H1 (cell line): ENCODE data around the gene CPT1A. TPM values are rescaled to one million over a fixed set of nuclear protein-coding genes. Genes with fewer than 3 reads are reported as not detected.

ENCODE experiments used
- CTCF ChIA-PET: fragments of 300-600 bp; sonication (Branson Sonifier 250); formaldehyde crosslinking; loops from one replicate; lab custom pipeline; 2021; ENCODE audit not compliant: partially characterized antibody; lab: Charles Lee
- POLR2A ChIA-PET: fragments of 300-600 bp; sonication (Branson Sonifier 250); formaldehyde crosslinking; loops from one replicate; lab custom pipeline; 2021; ENCODE audit warnings: inconsistent platforms; ENCODE audit not compliant: partially characterized antibody; lab: Charles Lee
- DNase-seq, 2 experiments: peaks; one replicate each; pipeline versions ENCODE4 v3.0.0 to v3.0.0-alpha.2; 2010 to 2022; ENCODE audit warnings: low spot score in 2 of 2, low read depth in 1 of 2, mixed read lengths in 1 of 2
- FAIRE-seq: peaks from 2 replicates; lab custom pipeline; 2011; peaks lifted over from hg19 to GRCh38; lab: Jason Lieb, UNC
- H2AFZ ChIP-seq: 2 replicates; pipeline ENCODE4 v1.8.1; 2012; ENCODE audit warnings: low read length, inconsistent platforms
- H2AK5ac ChIP-seq: 2 replicates; pipeline ENCODE4 v1.6.1; 2013; ENCODE audit warnings: low read depth, low read length
- H2BK120ac ChIP-seq: replicated peaks from 2 replicates; pipeline ENCODE3; 2013; ENCODE audit warnings: low read depth, low read length, inconsistent platforms
- H2BK12ac ChIP-seq: 2 replicates; pipeline ENCODE4 v1.6.1; 2013; ENCODE audit warnings: low read depth, low read length
- H2BK15ac ChIP-seq: 2 replicates; pipeline ENCODE4 v1.6.1; 2013; ENCODE audit warnings: low read length
- H2BK20ac ChIP-seq: 2 replicates; pipeline ENCODE4 v1.6.1; 2013; ENCODE audit warnings: low read length
- H2BK5ac ChIP-seq: 2 replicates; pipeline ENCODE4 v1.6.1; 2013; ENCODE audit warnings: low read depth, low read length
- H3K14ac ChIP-seq: 2 replicates; pipeline ENCODE4 v1.6.1; 2013; ENCODE audit warnings: inconsistent platforms; ENCODE audit not compliant: insufficient read length
- H3K18ac ChIP-seq: 2 replicates; pipeline ENCODE4 v1.6.1; 2013; ENCODE audit warnings: low read length; ENCODE audit errors: extremely low read depth
- H3K23ac ChIP-seq: 2 replicates; pipeline ENCODE4 v1.6.1; 2013; ENCODE audit warnings: inconsistent platforms; ENCODE audit not compliant: insufficient read length
- H3K23me2 ChIP-seq: 2 replicates; pipeline ENCODE4 v1.6.1; 2013; ENCODE audit warnings: low read depth, low read length
- H3K27ac ChIP-seq: 2 replicates; pipeline ENCODE4 v1.6.1; 2011; ENCODE audit warnings: low read depth, low read length, inconsistent platforms
- H3K27me3 ChIP-seq, 4 experiments: replicated peaks in 1 of 4; 1 replicate in 1 of 4; 2 replicates in 3 of 4; pipeline versions ENCODE4 v1.6.1 to v1.8.1; 2011 to 2013; ENCODE audit warnings: low read length in 3 of 4, mild to moderate bottlenecking in 3 of 4, inconsistent platforms in 2 of 4, mixed read lengths in 2 of 4, moderate library complexity in 1 of 4; ENCODE audit not compliant: control insufficient read depth in 3 of 4, insufficient read depth in 3 of 4; ENCODE audit errors: extremely low read depth in 1 of 4
- H3K36me3 ChIP-seq, 4 experiments: 2 replicates each; pipeline versions ENCODE4 v1.6.1 to v1.8.1; 2011 to 2013; ENCODE audit warnings: mild to moderate bottlenecking in 4 of 4, low read length in 3 of 4, moderate library complexity in 2 of 4, control low read depth in 1 of 4, inconsistent platforms in 1 of 4; ENCODE audit not compliant: insufficient read depth in 4 of 4, control insufficient read depth in 2 of 4
- H3K4ac ChIP-seq: replicated peaks from 2 replicates; pipeline ENCODE3; 2013; ENCODE audit warnings: low read length, low read depth, mixed read lengths, inconsistent platforms; ENCODE audit not compliant: insufficient read length
- H3K4me1 ChIP-seq, 4 experiments: replicated peaks in 1 of 4; 1 replicate in 1 of 4; 2 replicates in 3 of 4; pipeline versions ENCODE4 v1.6.1 to v1.8.1; 2011 to 2013; ENCODE audit warnings: low read length in 3 of 4, inconsistent platforms in 2 of 4, mixed read lengths in 1 of 4; ENCODE audit not compliant: insufficient read depth in 4 of 4, control insufficient read depth in 3 of 4
- H3K4me2 ChIP-seq, 2 experiments: 2 replicates each; pipeline versions ENCODE4 v1.6.1 to v1.8.1; 2011 to 2013; ENCODE audit warnings: low read depth in 2 of 2, low read length in 2 of 2, control low read depth in 1 of 2, inconsistent platforms in 1 of 2, mild to moderate bottlenecking in 1 of 2; ENCODE audit not compliant: insufficient read depth in 1 of 2
- H3K4me3 ChIP-seq, 4 experiments: fragments of 200-600, 300-600 bp in 1 of 4; sonication (generic), shearing (Covaris generic), sonication (Bioruptor Twin) in 1 of 4; 2 replicates each; pipeline versions ENCODE4 v1.5.1 to v1.8.1; 2011 to 2016; ENCODE audit warnings: low read length in 4 of 4, low read depth in 3 of 4, control low read depth in 2 of 4, inconsistent platforms in 2 of 4, mild to moderate bottlenecking in 2 of 4, mixed read lengths in 1 of 4, moderate library complexity in 1 of 4; ENCODE audit not compliant: insufficient read depth in 2 of 4; ENCODE audit errors: extremely low read depth in 1 of 4
- H3K56ac ChIP-seq: replicated peaks from 2 replicates; pipeline ENCODE3; 2013; ENCODE audit warnings: low read depth, mild to moderate bottlenecking, mixed read lengths, low read length, inconsistent platforms; ENCODE audit not compliant: insufficient read length
- H3K79me1 ChIP-seq: 2 replicates; pipeline ENCODE4 v1.6.1; 2013; ENCODE audit warnings: low read depth, low read length, control low read depth
- H3K79me2 ChIP-seq, 2 experiments: 2 replicates each; pipeline versions ENCODE4 v1.6.1 to v1.8.1; 2012 to 2013; ENCODE audit warnings: low read length in 2 of 2, mild to moderate bottlenecking in 2 of 2, inconsistent platforms in 1 of 2; ENCODE audit not compliant: insufficient read depth in 2 of 2, control insufficient read depth in 1 of 2
- H3K9ac ChIP-seq, 4 experiments: replicated peaks in 1 of 4; 1 replicate in 1 of 4; 2 replicates in 3 of 4; pipeline versions ENCODE4 v1.6.1 to v1.8.1; 2011 to 2013; ENCODE audit warnings: low read depth in 3 of 4, low read length in 3 of 4, control low read depth in 2 of 4, mild to moderate bottlenecking in 2 of 4, moderate library complexity in 2 of 4, inconsistent platforms in 1 of 4; ENCODE audit errors: extremely low read depth in 1 of 4
- H3K9me3 ChIP-seq, 2 experiments: 2 replicates each; pipeline versions ENCODE4 v1.6.1 to v1.8.1; 2012 to 2013; ENCODE audit warnings: mild to moderate bottlenecking in 2 of 2, moderate library complexity in 2 of 2, control low read depth in 1 of 2, inconsistent platforms in 1 of 2, low read depth in 1 of 2, low read length in 1 of 2, mixed read lengths in 1 of 2; ENCODE audit not compliant: insufficient read depth in 2 of 2
- H4K20me1 ChIP-seq, 2 experiments: replicated peaks in 1 of 2; 2 replicates each; pipeline versions ENCODE3 to v1.8.1; 2011 to 2013; ENCODE audit warnings: inconsistent platforms in 2 of 2, low read length in 2 of 2, mild to moderate bottlenecking in 1 of 2; ENCODE audit not compliant: insufficient read depth in 2 of 2, control insufficient read depth in 1 of 2
- H4K5ac ChIP-seq: 2 replicates; pipeline ENCODE4 v1.6.1; 2013; ENCODE audit warnings: low read length, low read depth, mixed read lengths, inconsistent platforms; ENCODE audit not compliant: insufficient read length
- H4K8ac ChIP-seq: 2 replicates; pipeline ENCODE4 v1.8.0; 2013; ENCODE audit warnings: mild to moderate bottlenecking, moderate library complexity, low read length, inconsistent platforms; ENCODE audit not compliant: insufficient read depth; ENCODE audit errors: extremely low read depth
- H4K91ac ChIP-seq: replicated peaks from 2 replicates; pipeline ENCODE3; 2013; ENCODE audit warnings: low read length, mixed read lengths, inconsistent platforms; ENCODE audit not compliant: insufficient read length
- EZH2 ChIP-seq: fragments of 200-600 bp; sonication (generic); IDR thresholded peaks from 2 replicates; pipeline ENCODE4 v1.7.1; 2012; ENCODE audit warnings: low read depth, mild to moderate bottlenecking, moderate library complexity, low read length, inconsistent platforms; ENCODE audit not compliant: severe bottlenecking
- HDAC6 ChIP-seq: IDR thresholded peaks from one replicate; pipeline ENCODE4 v1.7.1; 2012; ENCODE audit warnings: low read depth, mild to moderate bottlenecking, inconsistent platforms, low read length, moderate library complexity
- JUN ChIP-seq: IDR thresholded peaks from 2 replicates; pipeline ENCODE4 v1.6.1; 2011; ENCODE audit warnings: low read depth, mild to moderate bottlenecking, improper control_type of control experiment, low read length
- KDM4A ChIP-seq: IDR thresholded peaks from one replicate; pipeline ENCODE4 v1.7.1; 2012; ENCODE audit warnings: low read depth, mild to moderate bottlenecking, moderate library complexity, low read length, inconsistent platforms; ENCODE audit not compliant: severe bottlenecking
- MAFK ChIP-seq: IDR thresholded peaks from 2 replicates; pipeline ENCODE4 v1.6.1; 2012; ENCODE audit warnings: low read depth, mild to moderate bottlenecking, improper control_type of control experiment, low read length
- SIN3A ChIP-seq, 2 experiments: IDR thresholded peaks in 1 of 2; conservative IDR thresholded peaks in 1 of 2; 2 replicates each; pipeline ENCODE4 v1.6.1; 2011 to 2012; ENCODE audit warnings: low read length in 2 of 2, improper control_type of control experiment in 1 of 2, low read depth in 1 of 2, mild to moderate bottlenecking in 1 of 2
- SIRT6 ChIP-seq: IDR thresholded peaks from one replicate; pipeline ENCODE4 v1.7.1; 2012; ENCODE audit warnings: low read length, inconsistent platforms
- SUZ12 ChIP-seq: fragments of 200-600 bp; sonication (generic); IDR thresholded peaks from 2 replicates; pipeline ENCODE4 v1.6.1; 2012; ENCODE audit warnings: mild to moderate bottlenecking, inconsistent platforms, low read length, moderate library complexity, mixed read lengths
- TAF1 ChIP-seq: IDR thresholded peaks from 2 replicates; pipeline ENCODE4 v1.6.1; 2011; ENCODE audit warnings: mild to moderate bottlenecking, low read depth, low read length
- TBP ChIP-seq: IDR thresholded peaks from 2 replicates; pipeline ENCODE4 v1.6.1; 2011; ENCODE audit warnings: low read depth, low read length, improper control_type of control experiment
- TCF12 ChIP-seq: IDR thresholded peaks from 2 replicates; pipeline ENCODE4 v1.6.1; 2011; ENCODE audit warnings: low read depth, mild to moderate bottlenecking, low read length
- ZNF274 ChIP-seq: IDR thresholded peaks from 2 replicates; pipeline ENCODE4 v1.7.0; 2012; ENCODE audit warnings: low read length, borderline replicate concordance; ENCODE audit errors: extremely low read depth
- WGBS, 2 experiments: shearing (Covaris generic) in 1 of 2; methylation state at CpG; one replicate each; pipeline versions ENCODE4 v1.1.6 to v1.1.7; 2013 to 2015; ENCODE audit warnings: low lambda C conversion rate in 2 of 2, mixed read lengths in 2 of 2, inconsistent platforms in 1 of 2, low coverage in 1 of 2, missing lambda C conversion rate in 1 of 2; ENCODE audit not compliant: insufficient replicate concordance in 2 of 2, insufficient coverage in 1 of 2, insufficient read length in 1 of 2; ENCODE audit errors: extremely low coverage in 1 of 2, missing lambda C conversion rate in 1 of 2; 5-methylcytosine and 5-hydroxymethylcytosine counted together
- polyA plus RNA-seq, 7 experiments: library from polyadenylated mRNA; depleted of rRNA in 3 of 7; stranded (reverse) in 5 of 7; unstranded in 2 of 7; fragments of >200 nt in 5 of 7; fragments of 200-250 nt in 2 of 7; gene quantifications; 1 replicate in 5 of 7; 2 replicates in 1 of 7; 4 replicates in 1 of 7; pipeline versions ENCODE4 v1.2.1 to v1.2.3, GENCODE V29; 2011 to 2013; ENCODE audit warnings: missing spikeins in 2 of 7, mixed read lengths in 2 of 7
- total RNA-seq: library from RNA; stranded (reverse); fragmentation: NEBNext Ultra II Directional; extraction: Animal tissue kit (Norgen Biotek cat#: 25700); gene quantifications from 2 replicates; pipeline ENCODE4 v1.2.1, GENCODE V29; 2021

The CPT1A gene
- total and polyA plus RNA-seq, 2 of the 8 experiments (the other 6 are each of a cell fraction or from before 2014, with no cell fraction given): 2.9 to 12.2 TPM

DNA sequence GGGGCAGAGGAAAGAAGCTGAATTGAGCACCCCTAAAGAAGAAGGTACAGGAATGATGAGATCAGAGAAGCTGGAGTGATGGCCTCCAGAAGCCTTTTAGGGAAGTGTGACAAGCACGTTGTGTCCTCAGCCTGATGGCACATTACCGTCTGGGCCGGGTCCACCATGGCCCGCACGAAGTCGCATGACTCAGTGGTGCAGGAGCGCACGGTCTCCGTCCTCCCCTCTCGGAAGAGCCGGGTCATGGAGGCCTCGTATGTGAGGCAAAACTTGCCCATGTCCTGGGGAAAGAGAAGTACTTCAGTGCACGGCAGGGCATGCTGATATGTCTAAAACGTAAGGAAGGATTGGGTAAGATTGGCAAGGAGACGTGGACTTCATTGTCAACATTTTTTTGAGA, 79.2 kb downstream of the CPT1A start:
- Histone ChIP-seq H2BK120ac (no peak overlapping the region), H3K27me3 (no peaks in the 10 kb centered on the region), H3K4me1 (peaks cover 0 to 6% (median 2%) of the 10 kb centered on the region in 4 experiments; a peak in 2 of 7 replicates), H3K79me2 (no peaks in the 10 kb centered on the region), H3K27ac (no peak overlapping the region; the same call in 1 of the 2 replicates), H3K56ac (no peak overlapping the region), H4K5ac (no peak overlapping the region), H3K4me3 (no peak overlapping the region), H3K4me2 (no peak overlapping the region), H2BK5ac (no peak overlapping the region), H2BK20ac (no peak overlapping the region), H4K91ac (no peak overlapping the region), H4K8ac (no peak overlapping the region), H3K18ac (no peak overlapping the region), H3K36me3 (no peaks in the 10 kb centered on the region), H3K9me3 (no peaks in the 10 kb centered on the region), H3K23me2 (0 out of 2 replicates have a peak, but pooled peaks cover 2% of the 10 kb centered on the region), H2BK12ac (0 out of 2 replicates have a peak overlapping the region, but pooled peaks have one; percentile 75), H2AK5ac (peak overlapping the region; percentile 39; the same call in 1 of the 2 replicates), H2AFZ (no peak overlapping the region), H4K20me1 (no peaks in the 10 kb centered on the region), H3K14ac (no peak overlapping the region), H2BK15ac (no peak overlapping the region; the same call in 1 of the 2 replicates), H3K79me1 (no peaks in the 10 kb centered on the region), H3K9ac (no peak overlapping the region), H3K23ac (no peak overlapping the region), H3K4ac (no peak overlapping the region)
- CTCF ChIA-PET: no interaction called here
- DNase-seq (no peak), FAIRE-seq (no peak)
- WGBS, 2 experiments: 88% methylated on average over 15 of the region's 15 CpGs; no CpG with 5 or more reads in 1 of the 2 experiments
- no peak for TF ChIP-seq JUN
- TF ChIP-seq SIRT6: no peak
- no peak for TF ChIP-seq SUZ12
- no peak for TF ChIP-seq SIN3A (conservative IDR thresholded peaks at IDR 0.05 in 1 of 2, IDR thresholded peaks at IDR 0.05 in 1 of 2; ENCODE audit: low read depth in 1 of 2, low read length in 2 of 2)
- no peak for TF ChIP-seq TAF1
- no peak for TF ChIP-seq TCF12
- TF ChIP-seq EZH2: no peak
- no peak for TF ChIP-seq KDM4A
- no peak for TF ChIP-seq HDAC6
- TF ChIP-seq TBP: no peak
- TF ChIP-seq ZNF274: no peak
- no peak for TF ChIP-seq MAFK
- POLR2A ChIA-PET: interaction anchor here (1.5 kb wide), 1 partner anchor 9 kb away, joined by 4 read pairs; no protein-coding TSS in a partner anchor
